ENCODE measurements around the gene EXO5.
A peak's percentile ranks its signal among the peaks of the same experiment; 100 is the strongest.
"Not testable (repeated sequence)": the region's sequence is repeated elsewhere in the genome, so short reads cannot be mapped to it uniquely, and the experiment has no call there.

The EXO5 gene
- long read RNA-seq, donor 1, partial matches to known transcripts = 0 of 3 reads
- long read RNA-seq, donor 1, other reads (novel, unspliced or antisense) = 0 of 3 reads
- long read RNA-seq, donor 2 = 0 reads
- long read RNA-seq, donor 3, partial matches to known transcripts = 0 of 3 reads
- long read RNA-seq, donor 3, other reads (novel, unspliced or antisense) = 0 of 3 reads
- long read RNA-seq, donor 4, partial matches to known transcripts = 0 of 3 reads
- long read RNA-seq, donor 4, other reads (novel, unspliced or antisense) = 0 of 3 reads
- long read RNA-seq, donor 5, partial matches to known transcripts = 0 of 7 reads
- long read RNA-seq, donor 5, other reads (novel, unspliced or antisense) = 0 of 7 reads
- long read RNA-seq, donor 6, partial matches to known transcripts = 0 of 7 reads
- long read RNA-seq, donor 6, other reads (novel, unspliced or antisense) = 0 of 7 reads
- long read RNA-seq, donor 7, partial matches to known transcripts = 0 of 8 reads
- long read RNA-seq, donor 7, other reads (novel, unspliced or antisense) = 0 of 8 reads
- long read RNA-seq, donor 8, partial matches to known transcripts = 0 of 4 reads
- long read RNA-seq, donor 8, other reads (novel, unspliced or antisense) = 0 of 4 reads

- DNase-seq = peak; percentile 87
These were observed at the start of gene EXO5 for GRCh38 chr1:40508375-40509341. Gene EXO5 (plus strand): TSS chr1:40508767. CDS start chr1:40514545, 5,778 bp downstream.

DNA sequence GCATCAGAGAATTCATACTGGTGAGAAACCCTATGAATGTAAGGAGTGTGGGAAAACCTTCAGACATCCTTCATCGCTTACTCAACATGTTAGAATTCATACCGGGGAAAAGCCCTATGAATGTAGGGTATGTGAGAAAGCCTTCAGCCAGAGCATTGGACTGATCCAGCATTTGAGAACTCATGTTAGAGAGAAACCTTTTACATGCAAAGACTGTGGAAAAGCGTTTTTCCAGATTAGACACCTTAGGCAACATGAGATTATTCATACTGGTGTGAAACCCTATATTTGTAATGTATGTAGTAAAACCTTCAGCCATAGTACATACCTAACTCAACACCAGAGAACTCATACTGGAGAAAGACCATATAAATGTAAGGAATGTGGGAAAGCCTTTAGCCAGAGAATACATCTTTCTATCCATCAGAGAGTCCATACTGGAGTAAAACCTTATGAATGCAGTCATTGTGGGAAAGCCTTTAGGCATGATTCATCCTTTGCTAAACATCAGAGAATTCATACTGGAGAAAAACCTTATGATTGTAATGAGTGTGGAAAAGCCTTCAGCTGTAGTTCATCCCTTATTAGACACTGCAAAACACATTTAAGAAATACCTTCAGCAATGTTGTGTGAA is 45.5 kb upstream of the EXO5 start:
- DNase-seq = no peak

- DNase-seq = no peak
These were observed 39.2 kb upstream of the EXO5 start for GRCh38 chr1:40469327-40469726.

GRCh38 chr1:40475268-40475667 is 33.3 kb upstream of the EXO5 start:
- no peak for DNase-seq

GRCh38 chr1:40476924-40477677 is 31.5 kb upstream of the EXO5 start, which contains the start of gene ZFP69:
Gene ZFP69 (plus strand): TSS chr1:40477290. CDS start chr1:40479362, 2,072 bp downstream.
- peak; percentile 91 for DNase-seq

DNA sequence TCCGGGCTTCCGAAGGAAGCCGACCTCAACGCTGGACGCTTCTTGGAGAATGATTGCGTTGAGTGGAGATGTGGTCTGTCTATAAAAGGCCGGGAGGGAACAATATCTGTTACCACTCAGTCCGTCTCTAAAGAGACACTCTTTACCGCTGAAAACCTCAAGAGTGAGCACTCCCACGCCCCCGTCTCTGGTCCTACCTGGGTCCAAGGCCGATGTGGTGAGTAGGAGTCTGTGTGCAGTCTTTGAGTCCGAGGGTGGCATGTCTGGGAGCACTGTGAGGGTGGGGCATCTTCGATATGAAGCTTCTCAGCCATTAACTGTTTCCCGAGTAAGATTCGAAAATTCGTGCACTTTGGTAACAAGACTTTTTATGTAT is 30.9 kb upstream of the EXO5 start:
- no peak for DNase-seq

GRCh38 chr1:40478276-40478675 is 30.3 kb upstream of the EXO5 start:
- DNase-seq = no peak

- DNase-seq = no peak
These were observed 29.4 kb upstream of the EXO5 start for GRCh38 chr1:40479156-40479555.

DNA sequence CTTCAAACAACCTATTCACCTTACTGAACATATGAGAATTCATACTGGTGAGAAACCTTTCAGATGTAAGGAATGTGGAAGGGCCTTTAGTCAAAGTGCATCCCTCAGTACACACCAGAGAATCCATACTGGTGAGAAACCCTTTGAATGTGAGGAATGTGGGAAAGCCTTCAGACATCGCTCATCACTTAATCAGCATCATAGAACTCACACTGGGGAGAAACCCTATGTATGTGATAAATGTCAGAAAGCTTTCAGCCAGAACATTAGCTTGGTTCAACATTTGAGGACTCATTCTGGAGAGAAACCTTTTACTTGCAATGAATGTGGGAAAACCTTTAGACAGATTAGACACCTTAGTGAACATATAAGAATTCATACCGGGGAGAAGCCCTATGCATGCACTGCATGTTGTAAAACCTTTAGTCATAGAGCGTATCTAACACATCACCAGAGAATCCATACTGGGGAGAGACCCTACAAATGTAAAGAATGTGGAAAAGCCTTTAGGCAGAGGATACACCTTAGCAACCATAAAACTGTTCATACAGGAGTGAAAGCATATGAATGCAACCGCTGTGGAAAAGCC is 13.2 kb upstream of the EXO5 start:
- no peak for DNase-seq

GRCh38 chr1:40502651-40503050 is 5.9 kb upstream of the EXO5 start:
- DNase-seq = not testable (repeated sequence)

DNA sequence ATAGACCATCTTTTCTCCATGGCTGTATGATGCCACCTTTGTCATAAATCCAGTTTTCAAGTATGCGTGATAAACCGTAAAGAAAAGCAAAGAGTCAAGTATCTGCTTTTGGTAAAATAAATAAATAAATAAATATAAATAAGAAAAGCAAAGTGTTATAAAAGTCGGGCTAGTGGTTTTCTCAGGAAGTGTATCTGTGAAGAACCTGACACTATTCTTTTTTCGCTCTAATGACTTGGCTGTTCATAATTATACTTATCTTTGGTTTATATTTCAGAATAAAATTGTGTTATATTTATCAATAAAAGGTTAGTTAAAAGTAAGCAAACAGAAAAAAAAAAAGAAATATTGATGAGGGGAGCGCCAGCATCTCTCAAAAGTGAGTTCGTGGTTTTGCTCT is 594 bp upstream of the EXO5 start:
- DNase-seq = no peak

DNA sequence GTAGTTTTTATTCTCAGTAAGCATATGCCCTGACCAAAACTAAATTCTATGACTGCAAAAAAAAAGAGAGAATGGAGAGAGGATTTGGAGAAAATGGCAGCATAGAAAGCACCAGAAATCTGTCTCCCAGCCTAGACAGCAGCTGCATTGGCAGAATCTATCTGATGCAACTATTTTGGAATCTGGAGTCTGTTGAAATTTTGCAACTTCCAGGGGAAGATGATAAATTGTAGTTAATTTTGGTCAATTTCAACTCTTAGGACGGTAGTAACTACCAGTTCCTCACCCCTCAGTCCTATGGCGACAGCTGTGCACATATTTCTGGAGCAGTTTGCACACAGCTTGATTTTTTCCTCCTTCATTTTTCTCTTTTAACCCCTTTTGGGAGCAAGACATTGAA is 10.9 kb downstream of the EXO5 start:
- DNase-seq = no peak

DNA sequence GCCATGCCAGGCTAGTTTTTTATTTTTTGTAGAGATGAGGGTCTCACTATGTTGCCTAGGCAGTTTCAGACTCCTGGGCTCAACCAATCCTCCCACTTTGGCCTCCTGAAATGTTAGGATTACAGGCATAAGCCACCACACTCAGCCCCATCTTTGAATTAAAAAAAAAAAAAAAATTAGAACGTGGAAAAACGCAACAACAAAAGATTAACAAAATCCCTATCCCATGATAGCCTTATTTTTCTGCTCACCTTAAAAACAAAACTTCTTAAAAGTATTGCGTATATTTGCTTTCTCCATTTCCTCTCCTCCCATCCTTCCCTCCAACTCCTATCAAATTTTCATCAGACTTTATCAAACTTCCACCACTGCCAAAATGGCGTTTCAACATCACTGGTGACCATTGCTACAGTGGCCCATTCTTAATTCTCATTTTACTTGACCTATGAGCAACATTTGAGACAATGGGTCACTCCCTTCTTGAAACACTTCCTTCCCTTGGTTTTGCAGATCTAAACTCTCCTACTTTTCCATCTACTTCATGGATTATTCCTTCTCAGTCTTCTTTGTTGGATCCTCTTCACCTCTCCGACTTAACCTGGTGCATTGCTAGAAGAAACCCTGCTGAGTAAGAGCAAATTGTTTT is 22.3 kb downstream of the EXO5 start:
- peak; percentile 2 for DNase-seq

- peak; percentile 89 for DNase-seq
These were observed 23.0 kb downstream of the EXO5 start, which contains the start of gene ZNF684 for GRCh38 chr1:40531381-40532061. Gene ZNF684 (plus strand): TSS chr1:40531637. CDS start chr1:40533167, 1,530 bp downstream.

DNA sequence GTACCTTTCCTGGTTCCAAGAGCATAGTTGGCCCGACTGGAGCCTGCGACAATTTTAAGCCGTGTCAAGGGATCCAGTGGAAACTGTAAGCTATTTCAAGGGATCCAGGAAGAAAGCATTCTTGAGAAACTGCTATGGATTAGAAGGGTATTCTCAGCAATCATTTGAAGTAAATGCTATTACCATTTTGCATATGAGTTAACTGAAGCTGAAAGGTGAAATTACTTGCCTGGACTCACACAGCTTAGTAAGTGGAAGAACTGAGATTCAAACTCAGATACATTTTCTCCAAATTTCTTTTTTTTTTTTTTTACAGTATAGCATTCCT is 23.5 kb downstream of the EXO5 start:
- DNase-seq = no peak

GRCh38 chr1:40532844-40533424 is 24.4 kb downstream of the EXO5 start:
- peak; percentile 6 for DNase-seq

GRCh38 chr1:40534589-40534988 is 26.0 kb downstream of the EXO5 start:
- DNase-seq = no peak

- no peak for DNase-seq
These were observed 27.2 kb downstream of the EXO5 start for GRCh38 chr1:40535732-40536131.

- DNase-seq = no peak
These were observed 30.8 kb downstream of the EXO5 start for GRCh38 chr1:40539338-40539737.

DNA sequence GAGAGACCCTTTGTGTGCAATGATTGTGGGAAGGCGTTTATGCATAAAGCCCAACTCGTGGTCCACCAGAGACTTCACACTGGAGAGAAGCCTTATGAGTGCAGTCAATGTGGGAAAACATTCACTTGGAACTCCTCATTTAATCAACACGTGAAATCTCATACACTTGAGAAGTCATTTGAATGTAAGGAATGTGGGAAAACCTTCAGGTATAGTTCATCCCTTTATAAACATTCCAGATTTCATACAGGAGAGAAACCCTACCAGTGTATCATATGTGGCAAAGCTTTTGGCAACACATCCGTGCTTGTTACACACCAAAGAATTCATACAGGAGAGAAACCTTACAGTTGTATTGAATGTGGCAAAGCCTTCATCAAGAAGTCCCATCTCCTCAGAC is 38.4 kb downstream of the EXO5 start:
- DNase-seq = no peak

Data from right kidney (tissue), 9 donors.